OCI-LY3 (cell line): ENCODE results near the gene FMNL3.

Experiments used
- CTCF ChIP-seq: fragments of 200-600, 300-600 bp; sonication (generic); IDR thresholded peaks from 2 replicates; pipeline ENCODE4 v1.5.1; 2014; ENCODE audit warnings: antibody characterized with exemption, low read length, low read depth
- EZH2phosphoT487 ChIP-seq: fragments of 200-600 bp; shearing (Covaris generic); IDR thresholded peaks from 2 replicates; pipeline ENCODE4 v1.6.1; 2018; ENCODE audit warnings: antibody characterized with exemption, mixed run types, low read depth

- TF ChIP-seq CTCF (no peak), EZH2phosphoT487 (no peak)
Measured at GRCh38 chr12:49658276-49658675, 48.9 kb downstream of the FMNL3 start.
